HepG2 (cell line): Measurements from ENCODE around the gene MFSD11. TPM values are rescaled to one million over a fixed set of nuclear protein-coding genes. Genes with fewer than 3 reads are reported as not detected.

ENCODE experiments used
- ATF2 ChIP-seq: sonication (generic); formaldehyde crosslinking; IDR thresholded peaks from 2 replicates; pipeline ENCODE4 v1.4.0; 2020; ENCODE audit warnings: missing genetic modification reagents
- ATF3 ChIP-seq: sonication (generic); formaldehyde crosslinking; IDR thresholded peaks from 2 replicates; pipeline ENCODE4 v1.4.0; 2020; ENCODE audit warnings: missing genetic modification reagents
- ATF6 ChIP-seq: sonication (generic); formaldehyde crosslinking; conservative IDR thresholded peaks from 2 replicates; pipeline ENCODE4 v1.4.0; 2020; ENCODE audit warnings: missing genetic modification reagents
- BHLHE40 ChIP-seq: IDR thresholded peaks from 2 replicates; pipeline ENCODE4 v1.6.1; 2011; ENCODE audit warnings: low read length, improper control_type of control experiment
- DMAP1 ChIP-seq: IDR thresholded peaks from 2 replicates; pipeline ENCODE4 v1.6.1; 2016
- GATA4 ChIP-seq: sonication (generic); IDR thresholded peaks from 2 replicates; pipeline ENCODE4 v1.6.1; 2016; ENCODE audit warnings: antibody characterized with exemption, low read depth, borderline replicate concordance
- HES4 ChIP-seq: sonication (generic); formaldehyde crosslinking; IDR thresholded peaks from 2 replicates; pipeline ENCODE4 v1.9.0; 2021; ENCODE audit warnings: mild to moderate bottlenecking, missing genetic modification reagents, borderline replicate concordance
- HNF1A ChIP-seq, 2 experiments: sonication (generic) in 1 of 2; formaldehyde crosslinking in 1 of 2; IDR thresholded peaks; 2 replicates each; pipeline versions ENCODE4 v1.4.0 to v1.6.1; 2016 to 2020; ENCODE audit warnings: borderline replicate concordance in 1 of 2, low read depth in 1 of 2, mild to moderate bottlenecking in 1 of 2, missing genetic modification reagents in 1 of 2
- PAWR ChIP-seq: sonication (generic); formaldehyde crosslinking; IDR thresholded peaks from 2 replicates; pipeline ENCODE4 v1.4.0; 2020; ENCODE audit warnings: missing genetic modification reagents, mild to moderate bottlenecking, borderline replicate concordance
- POGZ ChIP-seq: sonication (generic); formaldehyde crosslinking; IDR thresholded peaks from 2 replicates; pipeline ENCODE4 v1.4.0; 2020; ENCODE audit warnings: mild to moderate bottlenecking, missing genetic modification reagents
- XBP1 ChIP-seq: sonication (generic); formaldehyde crosslinking; IDR thresholded peaks from 2 replicates; pipeline ENCODE4 v1.5.0; 2020; ENCODE audit warnings: missing genetic modification reagents
- ZBTB8A ChIP-seq: sonication (generic); formaldehyde crosslinking; IDR thresholded peaks from 2 replicates; pipeline ENCODE4 v1.4.0; 2020; ENCODE audit warnings: mild to moderate bottlenecking, low read depth, missing genetic modification reagents, borderline replicate concordance
- ZFP36L2 ChIP-seq: sonication (generic); formaldehyde crosslinking; IDR thresholded peaks from 2 replicates; pipeline ENCODE4 v1.4.0; 2020; ENCODE audit warnings: missing genetic modification reagents
- ZNF317 ChIP-seq: sonication (generic); formaldehyde crosslinking; IDR thresholded peaks from 2 replicates; pipeline ENCODE4 v1.5.0; 2020; ENCODE audit warnings: mild to moderate bottlenecking, missing genetic modification reagents
- ZNF441 ChIP-seq: sonication (generic); formaldehyde crosslinking; IDR thresholded peaks from 2 replicates; pipeline ENCODE4 v1.7.0; 2021; ENCODE audit warnings: missing genetic modification reagents, borderline replicate concordance
- ZNF616 ChIP-seq: sonication (generic); formaldehyde crosslinking; IDR thresholded peaks from 2 replicates; pipeline ENCODE4 v1.5.0; 2020; ENCODE audit warnings: low read depth, mild to moderate bottlenecking, missing genetic modification reagents
- ZNF775 ChIP-seq: sonication (generic); formaldehyde crosslinking; IDR thresholded peaks from 2 replicates; pipeline ENCODE4 v1.4.0; 2020; ENCODE audit warnings: missing genetic modification reagents, mild to moderate bottlenecking, moderate library complexity, borderline replicate concordance
- ZSCAN20 ChIP-seq: sonication (generic); formaldehyde crosslinking; IDR thresholded peaks from 2 replicates; pipeline ENCODE4 v1.4.0; 2020; ENCODE audit warnings: missing genetic modification reagents, mild to moderate bottlenecking, borderline replicate concordance
- polyA plus RNA-seq, 8 experiments: library from polyadenylated mRNA; depleted of rRNA in 3 of 8; stranded (reverse) in 7 of 8; unstranded in 1 of 8; fragments of >200 nt; fragmentation: Illumina TruSeq in 4 of 8; extraction: Trizol in 4 of 8; gene quantifications; 2 replicates each; pipeline versions ENCODE4 v1.2.1 to v1.2.3, GENCODE V29; 2011 to 2016; ENCODE audit warnings: low read depth in 4 of 8, missing spikeins in 1 of 8, mixed read lengths in 1 of 8; ENCODE audit not compliant: insufficient read depth in 1 of 8
- total RNA-seq, 5 experiments: library from RNA; depleted of rRNA; stranded (reverse); fragments of >200 nt; fragmentation: Illumina TruSeq; extraction: Trizol; gene quantifications; 2 replicates each; pipeline ENCODE4 v1.2.3, GENCODE V29; 2016; ENCODE audit warnings: low read depth in 1 of 5

The MFSD11 gene
- total and polyA plus RNA-seq, 2 of the 13 experiments (the other 11 are each of a cell fraction or from before 2014, with no cell fraction given) = 26.1 to 36.3 TPM

GRCh38 chr17:76691379-76692191, 46.3 kb upstream of the MFSD11 start (continued):
- TF ChIP-seq ZBTB8A (CRISPR knock-in tag) (no peak), BHLHE40 (peak; percentile 42; the same call in 1 of the 2 replicates), HNF1A (IDR thresholded peaks at IDR 0.05; ENCODE audit: low read depth) (0 out of 2 replicates have a peak, but pooled peaks have one; percentile 18), HNF1A (CRISPR knock-in tag; IDR thresholded peaks at IDR 0.05; ENCODE audit: borderline replicate concordance) (no peak), ATF3 (no peak), XBP1 (CRISPR knock-in tag) (no peak), ZNF775 (no peak), ZFP36L2 (no peak), ZNF616 (no peak), GATA4 (no peak), HES4 (no peak), ATF2 (CRISPR knock-in tag) (no peak), ZNF317 (CRISPR knock-in tag) (no peak; the same call in 1 of the 2 replicates), PAWR (CRISPR knock-in tag) (no peak), ATF6 (0 out of 2 replicates have a peak, but pooled peaks have one; percentile 86), DMAP1 (CRISPR knock-in tag) (no peak), ZSCAN20 (CRISPR knock-in tag) (no peak), POGZ (CRISPR knock-in tag) (peak; percentile 56; the same call in 1 of the 2 replicates), ZNF441 (0 out of 2 replicates have a peak, but pooled peaks have one; percentile 37)
